HepG2 (cell line): ENCODE measurements around the gene MSI2.

Source experiments
- CENPBD1 ChIP-seq: sonication (generic); formaldehyde crosslinking; IDR thresholded peaks from 2 replicates; pipeline ENCODE4 v1.8.0; 2022; ENCODE audit warnings: missing genetic modification reagents, low read depth, mild to moderate bottlenecking, borderline replicate concordance
- CTCF ChIP-seq: sonication (generic); formaldehyde crosslinking; IDR thresholded peaks from 2 replicates; pipeline ENCODE4 v1.5.0; 2020; ENCODE audit warnings: mild to moderate bottlenecking, missing genetic modification reagents, moderate library complexity
- HDAC2 ChIP-seq: sonication (generic); formaldehyde crosslinking; IDR thresholded peaks from 2 replicates; pipeline ENCODE4 v1.4.0; 2020; ENCODE audit warnings: missing genetic modification reagents
- JUND ChIP-seq: sonication (generic); formaldehyde crosslinking; IDR thresholded peaks from 2 replicates; pipeline ENCODE4 v1.8.0; 2022; ENCODE audit warnings: mild to moderate bottlenecking, missing genetic modification reagents
- RAD21 ChIP-seq: fragments of 450-650 bp; formaldehyde crosslinking; IDR thresholded peaks from 2 replicates; pipeline ENCODE4 v1.5.0; 2020; ENCODE audit warnings: mild to moderate bottlenecking
- RBM39 ChIP-seq: fragments of 200-400 bp; formaldehyde crosslinking; IDR thresholded peaks from one replicate; pipeline ENCODE4 v1.6.1; 2018; ENCODE audit warnings: antibody characterized with exemption, mild to moderate bottlenecking, low read depth, low read length; ENCODE audit not compliant: poor library complexity, severe bottlenecking
- ZKSCAN1 ChIP-seq: fragments of 150-350 bp; IDR thresholded peaks from 2 replicates; pipeline ENCODE4 v1.6.1; 2014; ENCODE audit warnings: low read length
- TF ChIP-seq, protein P1 (sequence below), 2 experiments: sonication (generic) in 1 of 2; formaldehyde crosslinking in 1 of 2; IDR thresholded peaks; 2 replicates each; pipeline versions ENCODE4 v1.5.1 to v1.6.1; 2011 to 2020; ENCODE audit warnings: borderline replicate concordance in 1 of 2, low read depth in 1 of 2, low read length in 1 of 2, mild to moderate bottlenecking in 1 of 2, missing genetic modification reagents in 1 of 2, moderate library complexity in 1 of 2
- TF ChIP-seq, protein P2 (sequence below): IDR thresholded peaks from 2 replicates; pipeline ENCODE4 v1.6.1; 2016

DNA sequence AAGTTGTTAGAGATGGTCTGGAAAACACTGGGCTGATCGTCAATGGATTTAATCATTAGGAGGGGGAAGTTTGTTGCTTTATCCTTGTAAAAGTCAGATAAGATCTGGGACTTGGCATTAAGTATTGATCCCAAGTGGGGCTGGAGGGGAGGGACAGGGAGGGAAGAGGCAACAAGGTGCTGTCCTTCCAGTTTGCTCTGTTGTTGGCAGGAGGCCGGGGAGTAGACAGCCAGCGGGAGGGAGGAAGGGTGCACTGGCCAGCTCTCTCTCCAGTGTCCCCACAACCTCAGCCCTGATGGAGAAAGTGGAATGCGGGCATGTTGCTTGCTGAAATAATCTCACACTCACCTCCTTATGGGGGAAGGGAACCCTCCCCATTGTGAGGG lies 278.5 kb downstream of the MSI2 start:
- TF ChIP-seq ZKSCAN1 (no peak), RBM39 (no peak), CTCF (CRISPR knock-in tag) (no peak), RAD21 (CRISPR knock-in tag) (no peak), HDAC2 (CRISPR knock-in tag) (no peak), JUND (CRISPR knock-in tag) (no peak), CENPBD1 (CRISPR knock-in tag) (no peak)
- TF ChIP-seq, protein P1, sequence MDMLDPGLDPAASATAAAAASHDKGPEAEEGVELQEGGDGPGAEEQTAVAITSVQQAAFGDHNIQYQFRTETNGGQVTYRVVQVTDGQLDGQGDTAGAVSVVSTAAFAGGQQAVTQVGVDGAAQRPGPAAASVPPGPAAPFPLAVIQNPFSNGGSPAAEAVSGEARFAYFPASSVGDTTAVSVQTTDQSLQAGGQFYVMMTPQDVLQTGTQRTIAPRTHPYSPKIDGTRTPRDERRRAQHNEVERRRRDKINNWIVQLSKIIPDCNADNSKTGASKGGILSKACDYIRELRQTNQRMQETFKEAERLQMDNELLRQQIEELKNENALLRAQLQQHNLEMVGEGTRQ (IDR thresholded peaks at IDR 0.05; ENCODE audit: low read depth, low read length), result no peak
- TF ChIP-seq, protein P1 (CRISPR knock-in tag; IDR thresholded peaks at IDR 0.05; ENCODE audit: borderline replicate concordance), result no peak
- TF ChIP-seq, protein P2, sequence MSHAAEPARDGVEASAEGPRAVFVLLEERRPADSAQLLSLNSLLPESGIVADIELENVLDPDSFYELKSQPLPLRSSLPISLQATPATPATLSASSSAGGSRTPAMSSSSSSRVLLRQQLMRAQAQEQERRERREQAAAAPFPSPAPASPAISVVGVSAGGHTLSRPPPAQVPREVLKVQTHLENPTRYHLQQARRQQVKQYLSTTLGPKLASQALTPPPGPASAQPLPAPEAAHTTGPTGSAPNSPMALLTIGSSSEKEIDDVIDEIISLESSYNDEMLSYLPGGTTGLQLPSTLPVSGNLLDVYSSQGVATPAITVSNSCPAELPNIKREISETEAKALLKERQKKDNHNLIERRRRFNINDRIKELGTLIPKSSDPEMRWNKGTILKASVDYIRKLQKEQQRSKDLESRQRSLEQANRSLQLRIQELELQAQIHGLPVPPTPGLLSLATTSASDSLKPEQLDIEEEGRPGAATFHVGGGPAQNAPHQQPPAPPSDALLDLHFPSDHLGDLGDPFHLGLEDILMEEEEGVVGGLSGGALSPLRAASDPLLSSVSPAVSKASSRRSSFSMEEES, result no peak
